Inflammatory macrophage (primary cell): ENCODE measurements around the gene IQSEC3.

Experiments used
- DNase-seq, 2 donors: peaks; one replicate each; pipeline ENCODE4 v3.0.0-alpha.2; 2020 to 2022

IQSEC3 gene

GRCh38 chr12:165862-166368 lies 99.3 kb downstream of the IQSEC3 start:
- no peak for DNase-seq

DNA sequence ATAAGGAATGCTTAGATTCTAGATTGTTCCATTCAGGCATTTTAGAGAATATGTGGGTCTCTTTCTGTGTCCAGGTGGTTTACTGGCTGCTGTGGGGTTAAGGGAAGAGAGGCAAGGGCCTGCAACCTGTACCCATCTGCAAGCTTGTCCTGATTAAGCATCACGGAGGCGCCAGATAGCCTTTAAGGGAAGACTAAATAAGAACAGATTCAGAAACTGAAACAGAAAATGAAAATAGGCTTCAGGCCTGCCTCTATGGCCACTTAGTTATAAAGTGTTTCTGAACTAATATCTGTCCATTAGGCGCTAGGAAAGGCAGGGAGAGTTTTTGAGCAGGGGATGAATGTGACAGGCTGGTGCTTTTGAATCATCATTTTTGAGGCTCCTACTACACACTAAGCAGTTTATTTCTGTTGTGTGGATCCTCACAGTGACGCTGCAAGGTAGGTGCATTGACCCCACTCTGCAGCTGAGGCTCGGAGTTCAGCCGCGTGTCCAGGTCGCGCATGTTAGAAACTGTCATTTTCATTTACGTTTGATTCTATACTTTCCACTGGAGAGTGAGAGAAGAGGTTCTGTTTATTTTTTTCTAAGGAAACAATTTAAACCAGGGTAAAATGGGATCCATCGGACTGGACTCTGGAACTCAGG lies 100.0 kb downstream of the IQSEC3 start:
- DNase-seq = no peak

DNA sequence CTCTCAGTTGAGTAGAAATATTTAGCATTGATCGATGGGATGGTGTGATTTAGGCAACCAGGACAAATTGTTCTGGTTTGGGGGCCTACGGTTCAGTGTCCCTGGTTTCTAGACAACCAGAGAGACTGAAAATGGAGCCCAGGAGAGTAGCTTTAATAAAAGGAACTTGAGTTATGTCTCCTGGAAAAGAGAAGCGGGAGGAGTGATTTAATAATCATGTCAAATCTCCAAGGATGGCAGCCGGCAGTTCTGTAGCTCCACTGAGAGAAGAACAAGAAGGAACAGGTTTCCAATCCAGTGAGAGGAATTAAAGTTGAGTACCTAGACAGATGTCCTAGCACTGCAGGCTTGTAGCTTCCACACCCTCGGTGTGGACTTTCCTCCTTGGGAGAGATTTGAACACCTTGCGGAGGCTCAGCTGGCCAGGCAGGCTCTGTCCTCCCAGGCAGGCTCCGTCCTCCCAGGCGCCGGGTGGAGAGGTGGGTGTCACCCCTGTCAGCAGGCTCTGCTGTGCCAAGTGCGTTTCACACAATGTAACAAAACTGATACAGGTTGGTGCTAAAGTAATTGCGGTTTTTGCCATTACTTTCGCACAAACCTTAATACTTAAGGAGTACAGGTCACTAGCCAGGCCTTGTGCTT lies 101.5 kb downstream of the IQSEC3 start:
- no peak for DNase-seq

DNA sequence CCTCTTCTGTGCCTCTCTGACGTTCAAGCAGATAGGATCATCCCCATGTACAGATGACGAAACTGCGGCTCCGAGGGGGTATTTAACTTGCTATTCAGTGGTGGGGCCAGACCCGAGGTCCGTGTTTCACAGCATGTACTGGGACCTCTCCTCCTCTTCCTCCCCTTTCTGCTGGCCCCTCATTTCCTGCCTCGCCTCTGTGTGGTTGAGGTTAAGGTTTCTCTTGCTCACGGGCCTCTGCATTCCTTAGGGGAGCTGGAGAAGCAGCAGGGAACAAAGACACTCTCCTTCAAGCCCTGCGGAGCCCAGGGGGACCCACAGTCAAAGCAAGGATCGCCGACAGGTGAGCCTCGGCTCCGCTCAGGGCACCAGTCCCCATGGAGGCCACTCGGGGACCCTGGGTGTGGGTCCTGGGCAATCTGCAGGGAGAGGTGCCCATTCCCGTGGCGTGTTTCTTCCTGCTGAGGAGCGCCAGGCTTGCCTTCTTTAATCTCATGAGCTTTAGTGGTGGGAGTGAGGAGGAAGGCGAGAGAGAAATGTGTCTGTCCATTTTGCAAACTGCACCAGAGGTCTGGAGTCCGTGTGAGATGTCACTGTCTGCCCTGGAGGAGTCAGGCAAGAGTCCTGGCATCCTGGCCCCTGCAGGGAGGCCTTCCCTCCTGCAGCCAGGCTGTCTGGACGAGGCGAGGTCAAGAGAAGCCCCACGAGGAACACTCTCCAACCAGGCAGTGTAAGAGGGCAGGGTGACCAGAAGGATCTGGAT lies 102.4 kb downstream of the IQSEC3 start:
- no peak for DNase-seq

GRCh38 chr12:169528-170370 lies 103.2 kb downstream of the IQSEC3 start:
- DNase-seq = no peak

DNA sequence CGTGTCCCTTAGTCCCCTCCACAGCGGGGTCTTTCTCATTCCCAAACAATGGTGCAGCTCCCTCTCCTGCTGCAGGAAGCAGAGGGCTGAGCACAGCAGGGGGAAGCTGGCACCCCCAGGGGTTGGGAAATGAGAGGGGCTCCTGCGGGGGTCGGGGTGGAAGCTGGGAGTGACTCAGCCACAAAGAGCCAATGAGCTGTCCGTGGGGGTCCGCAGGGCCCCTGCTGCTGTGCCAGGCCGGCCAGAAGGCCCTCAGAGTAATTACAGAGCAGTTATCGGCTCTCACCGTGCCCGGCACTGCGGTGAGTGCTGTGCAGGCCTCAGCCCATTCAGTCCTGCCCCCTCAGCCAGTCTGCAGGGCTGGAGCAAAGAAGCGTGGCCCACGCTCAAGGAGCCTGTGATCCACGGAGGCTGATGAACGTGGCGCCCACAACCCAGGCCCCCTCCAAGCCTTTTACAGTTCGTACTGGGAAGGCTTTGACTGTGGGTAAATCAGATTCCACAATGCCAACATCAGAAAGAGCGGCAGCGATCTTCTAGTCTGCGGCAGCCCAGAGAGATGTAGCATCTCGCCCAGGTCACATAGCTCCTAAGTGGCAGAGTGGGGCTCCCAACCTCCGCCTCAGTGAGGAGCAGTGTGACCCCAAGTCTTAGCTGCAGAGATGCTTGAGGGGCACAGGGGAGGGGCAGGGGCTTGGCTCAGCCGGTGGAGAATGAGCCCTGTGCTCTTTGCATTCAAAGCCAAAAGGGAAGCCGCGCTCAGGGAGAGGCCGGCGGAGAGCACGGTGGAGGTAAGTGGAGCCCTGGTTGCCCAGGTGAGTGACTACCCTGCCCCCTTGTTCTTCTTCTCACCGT lies 104.0 kb downstream of the IQSEC3 start:
- no peak for DNase-seq

GRCh38 chr12:171276-171675 lies 104.7 kb downstream of the IQSEC3 start:
- DNase-seq = no peak

GRCh38 chr12:171743-172676 lies 105.4 kb downstream of the IQSEC3 start:
- DNase-seq = no peak

DNA sequence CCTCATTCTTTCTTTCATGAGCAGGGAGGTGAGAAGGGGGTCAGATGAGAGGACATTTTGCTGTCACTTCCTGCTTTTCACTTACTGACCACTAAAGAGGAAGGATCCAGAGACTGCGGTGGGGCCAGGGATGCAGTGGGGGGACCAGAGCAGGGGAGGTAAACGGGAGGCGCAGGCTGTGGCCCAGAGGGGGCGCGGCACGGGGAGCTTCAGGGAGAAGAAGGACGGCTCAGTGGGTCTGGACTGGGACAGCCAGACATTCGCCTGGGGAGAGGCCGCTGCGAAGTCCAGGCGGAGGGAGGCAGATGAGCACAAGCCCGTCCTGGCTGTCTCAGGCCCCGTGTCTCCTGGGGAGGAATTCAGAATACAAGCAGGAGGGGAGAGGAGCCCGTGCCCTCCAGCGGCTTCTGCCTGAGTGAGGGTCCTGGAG lies 106.2 kb downstream of the IQSEC3 start:
- DNase-seq = peak; percentile 29 to 35

GRCh38 chr12:174124-174523 lies 107.6 kb downstream of the IQSEC3 start:
- no peak for DNase-seq

DNA sequence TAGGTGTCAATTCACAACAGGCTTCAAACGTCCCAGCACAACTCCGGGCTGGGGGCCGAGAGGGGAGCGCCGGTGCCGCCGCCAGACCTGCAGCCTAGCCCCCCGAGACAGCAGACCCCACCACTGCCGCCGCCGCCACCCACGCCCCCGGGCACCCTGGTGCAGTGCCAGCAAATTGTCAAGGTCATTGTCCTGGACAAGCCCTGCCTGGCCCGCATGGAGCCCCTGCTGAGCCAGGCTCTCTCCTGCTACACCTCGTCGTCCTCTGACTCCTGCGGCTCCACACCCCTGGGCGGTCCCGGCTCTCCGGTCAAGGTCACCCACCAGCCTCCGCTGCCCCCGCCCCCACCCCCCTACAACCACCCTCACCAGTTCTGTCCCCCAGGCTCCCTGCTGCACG lies 108.0 kb downstream of the IQSEC3 start:
- DNase-seq = no peak

DNA sequence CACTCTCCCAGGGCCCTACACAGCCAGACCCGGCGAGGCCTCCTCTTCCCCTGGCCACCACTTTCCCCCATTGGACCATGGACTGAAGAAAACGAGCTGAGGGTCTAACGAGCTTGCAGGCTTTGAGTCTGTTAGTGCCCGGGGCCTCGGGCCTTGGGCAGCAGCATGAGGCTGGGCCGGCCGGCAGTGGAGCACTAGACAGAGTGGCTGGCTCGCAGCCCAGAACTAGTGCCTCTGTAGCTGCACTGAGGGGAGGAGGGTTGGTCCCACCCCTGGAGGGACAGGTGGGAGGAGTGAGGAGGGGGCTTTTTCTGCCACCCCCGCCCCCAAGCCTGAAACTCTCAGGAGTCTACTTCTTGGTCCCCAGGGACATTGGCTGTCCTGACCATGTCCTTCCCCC lies 108.7 kb downstream of the IQSEC3 start:
- no peak for DNase-seq

- no peak for DNase-seq
These were observed 109.2 kb downstream of the IQSEC3 start for GRCh38 chr12:175759-176158.

GRCh38 chr12:176321-177181 lies 110.0 kb downstream of the IQSEC3 start:
- DNase-seq = peak; percentile 22 to 46

GRCh38 chr12:177336-177979 lies 110.9 kb downstream of the IQSEC3 start:
- DNase-seq = no peak

GRCh38 chr12:177980-178828 lies 111.6 kb downstream of the IQSEC3 start:
- no peak for DNase-seq

GRCh38 chr12:178829-179109 lies 112.2 kb downstream of the IQSEC3 start:
- no peak for DNase-seq
